ENCODE measurements around the gene IFI27. TPM values are rescaled to one million over a fixed set of nuclear protein-coding genes. Genes with fewer than 3 reads are reported as not detected.

The IFI27 gene
- total and polyA plus RNA-seq, 2 donors (not counting 1 experiment from before 2014, with no cell fraction given) = 0.15 to 0.81 TPM

- ChIA-PET CTCF (interaction anchor here (0.7 to 9.4 kb wide), 4 partner anchors 11 to 566 kb away, joined by 3 to 195 read pairs (median 10); no protein-coding TSS in a partner anchor), POLR2A (no interaction called here)
- Histone ChIP-seq H3K4me1 (ENCODE audit: control insufficient read depth in 2 of 2, insufficient read depth in 2 of 2, low read length in 2 of 2) (no peaks in the 10 kb centered on the region), H3K27me3 (replicated peaks in 1 of 4; ENCODE audit: control extremely low read depth in 1 of 4, control insufficient read depth in 3 of 4, insufficient read depth in 4 of 4, low read length in 3 of 4) (no peaks in the 10 kb centered on the region), H3K9me3 (ENCODE audit: control extremely low read depth in 1 of 3, control insufficient read depth in 2 of 3, insufficient read depth in 1 of 3, low read length in 2 of 3) (no peaks in the 10 kb centered on the region), H3K9ac (ENCODE audit: low read length) (no peak overlapping the region), H3K27ac (ENCODE audit: low read length in 2 of 2) (no peak overlapping the region), H4K20me1 (ENCODE audit: control insufficient read depth, insufficient read depth, low read length, poor library complexity, severe bottlenecking) (no peaks in the 10 kb centered on the region), H2AFZ (ENCODE audit: insufficient read depth, low read depth, low read length, poor library complexity, severe bottlenecking) (no peak overlapping the region), H3K4me3 (ENCODE audit: control extremely low read depth in 1 of 5, extremely low read depth in 1 of 5, insufficient read depth in 1 of 5, low read depth in 2 of 5, low read length in 4 of 5) (no peak overlapping the region), H3K79me2 (ENCODE audit: control insufficient read depth, insufficient read depth, low read length) (no peaks in the 10 kb centered on the region), H3K36me3 (replicated peaks in 1 of 2; ENCODE audit: control extremely low read depth in 1 of 2, control insufficient read depth in 1 of 2, extremely low read depth in 1 of 2, insufficient read depth in 2 of 2, low read length in 1 of 2) (no peaks in the 10 kb centered on the region), H3K4me2 (replicated peaks; ENCODE audit: low read depth, low read length, poor library complexity, severe bottlenecking) (no peak overlapping the region)
- peaks cover 4% of the 10 kb centered on the region for H3K4me1 Mint-ChIP-seq
- ATAC-seq (ENCODE audit: low read depth) (no peak), DNase-seq (no peak)
- no peaks in the 10 kb centered on the region for H3K9me3 Mint-ChIP-seq (ENCODE audit: insufficient read depth)
- no peak overlapping the region for H3K27ac Mint-ChIP-seq
- peaks cover 5% of the 10 kb centered on the region for H3K27me3 Mint-ChIP-seq
- 86% methylated on average over 2 of the region's 3 CpGs for WGBS (ENCODE audit: insufficient coverage)
- intact Hi-C loops (cut with micrococcal nuclease) = no loop called here
- no peak for TF ChIP-seq CTCF (IDR thresholded peaks at IDR 0.05)
- TF ChIP-seq EZH2 (IDR thresholded peaks at IDR 0.05; ENCODE audit: borderline replicate concordance, insufficient read depth, low read depth, low read length, poor library complexity, severe bottlenecking) = no peak
- no peak overlapping the region for H3K4me3 Mint-ChIP-seq
These were observed 32.7 kb downstream of the IFI27 start for GRCh38 chr14:94143239-94143638.

GRCh38 chr14:94143711-94144110 is 33.2 kb downstream of the IFI27 start:
- Histone ChIP-seq H2AFZ (ENCODE audit: insufficient read depth, low read depth, low read length, poor library complexity, severe bottlenecking) (no peak overlapping the region), H3K36me3 (replicated peaks in 1 of 2; ENCODE audit: control extremely low read depth in 1 of 2, control insufficient read depth in 1 of 2, extremely low read depth in 1 of 2, insufficient read depth in 2 of 2, low read length in 1 of 2) (no peaks in the 10 kb centered on the region), H3K79me2 (ENCODE audit: control insufficient read depth, insufficient read depth, low read length) (no peaks in the 10 kb centered on the region), H3K4me3 (ENCODE audit: control extremely low read depth in 1 of 5, extremely low read depth in 1 of 5, insufficient read depth in 1 of 5, low read depth in 2 of 5, low read length in 4 of 5) (no peak overlapping the region), H3K4me1 (ENCODE audit: control insufficient read depth in 2 of 2, insufficient read depth in 2 of 2, low read length in 2 of 2) (no peaks in the 10 kb centered on the region), H3K27ac (ENCODE audit: low read length in 2 of 2) (no peak overlapping the region), H3K4me2 (replicated peaks; ENCODE audit: low read depth, low read length, poor library complexity, severe bottlenecking) (no peak overlapping the region), H3K9ac (ENCODE audit: low read length) (no peak overlapping the region), H3K9me3 (ENCODE audit: control extremely low read depth in 1 of 3, control insufficient read depth in 2 of 3, insufficient read depth in 1 of 3, low read length in 2 of 3) (no peaks in the 10 kb centered on the region), H4K20me1 (ENCODE audit: control insufficient read depth, insufficient read depth, low read length, poor library complexity, severe bottlenecking) (no peaks in the 10 kb centered on the region), H3K27me3 (replicated peaks in 1 of 4; ENCODE audit: control extremely low read depth in 1 of 4, control insufficient read depth in 3 of 4, insufficient read depth in 4 of 4, low read length in 3 of 4) (no peaks in the 10 kb centered on the region)
- H3K9me3 Mint-ChIP-seq (ENCODE audit: insufficient read depth) = no peaks in the 10 kb centered on the region
- ChIA-PET POLR2A (no interaction called here), CTCF (interaction anchor here (2.7 to 9.4 kb wide), 2 partner anchors 11 to 108 kb away, joined by 17 to 195 read pairs; no protein-coding TSS in a partner anchor)
- H3K4me1 Mint-ChIP-seq = peaks cover 4% of the 10 kb centered on the region
- TF ChIP-seq EZH2 (IDR thresholded peaks at IDR 0.05; ENCODE audit: borderline replicate concordance, insufficient read depth, low read depth, low read length, poor library complexity, severe bottlenecking) (no peak), CTCF (IDR thresholded peaks at IDR 0.05) (no peak)
- H3K27me3 Mint-ChIP-seq = peaks cover 9% of the 10 kb centered on the region
- ATAC-seq (ENCODE audit: low read depth) = no peak
- WGBS (ENCODE audit: insufficient coverage) = 81% methylated on average over 2 of the region's 4 CpGs
- no peak for DNase-seq
- intact Hi-C loops (cut with micrococcal nuclease) = no loop called here
- H3K4me3 Mint-ChIP-seq = no peak overlapping the region
- no peak overlapping the region for H3K27ac Mint-ChIP-seq

All from B cell (primary cell).